Eye (tissue), 1 donor: Measurements from ENCODE around the gene ADAD2.
A peak's percentile ranks its signal among the peaks of the same experiment; 100 is the strongest.

Source experiments
- DNase-seq: peaks from one replicate; pipeline ENCODE4 v3.0.0-alpha.2; 2015

Gene ADAD2

DNA sequence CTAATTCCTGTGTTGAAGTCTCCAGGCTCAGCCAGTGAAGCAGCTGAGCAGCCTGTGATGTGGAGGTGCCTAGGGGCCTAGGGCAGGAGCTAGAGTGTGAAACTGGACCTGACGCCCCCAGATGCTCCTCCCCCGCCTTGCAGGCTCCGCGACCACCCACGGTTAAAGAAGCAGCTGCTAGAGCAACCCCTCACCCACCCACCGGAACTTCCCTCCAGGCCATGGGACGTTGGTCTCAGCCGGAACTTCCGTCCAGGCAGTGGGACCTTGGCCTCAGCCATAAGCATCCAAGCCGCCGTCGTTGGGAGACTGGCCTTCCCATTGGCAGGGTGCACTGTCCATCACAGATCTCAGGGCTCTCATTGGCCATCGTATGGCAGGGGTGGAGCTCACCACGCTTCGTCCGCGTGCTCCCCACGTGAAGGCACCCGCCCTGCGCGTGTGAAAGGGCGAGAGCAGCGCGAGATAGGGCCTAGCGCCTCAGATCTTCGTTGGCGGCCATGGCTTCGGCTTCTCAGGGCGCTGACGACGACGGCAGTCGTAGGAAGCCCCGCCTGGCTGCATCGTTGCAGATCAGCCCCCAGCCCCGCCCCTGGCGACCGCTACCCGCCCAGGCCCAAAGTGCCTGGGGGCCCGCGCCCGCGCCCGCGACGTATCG lies at the start of gene ADAD2:
ADAD2 (plus strand) TSS at position 427 of the 658 bp plus-strand sequence; CDS start at position 501, 74 bp downstream.
- DNase-seq: no peak

DNA sequence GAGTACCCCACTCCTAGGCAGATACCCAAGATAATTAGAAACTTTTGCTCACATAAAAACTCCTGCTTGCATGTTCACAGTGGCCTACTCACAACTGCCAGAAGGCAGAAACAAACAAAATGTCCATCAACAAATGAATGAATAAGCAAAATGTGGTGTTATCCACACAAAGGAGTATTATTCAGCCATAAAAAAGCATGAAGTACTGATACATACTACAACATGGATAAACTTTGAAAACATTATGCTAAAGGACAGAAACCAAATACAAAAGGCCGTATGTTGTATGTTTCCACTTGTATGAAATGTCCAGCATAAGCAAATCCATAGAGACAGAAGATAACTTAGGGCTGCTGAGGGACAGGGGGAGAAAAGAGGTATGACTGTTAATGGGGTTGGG lies 47.9 kb upstream of the ADAD2 start:
- no peak for DNase-seq

DNA sequence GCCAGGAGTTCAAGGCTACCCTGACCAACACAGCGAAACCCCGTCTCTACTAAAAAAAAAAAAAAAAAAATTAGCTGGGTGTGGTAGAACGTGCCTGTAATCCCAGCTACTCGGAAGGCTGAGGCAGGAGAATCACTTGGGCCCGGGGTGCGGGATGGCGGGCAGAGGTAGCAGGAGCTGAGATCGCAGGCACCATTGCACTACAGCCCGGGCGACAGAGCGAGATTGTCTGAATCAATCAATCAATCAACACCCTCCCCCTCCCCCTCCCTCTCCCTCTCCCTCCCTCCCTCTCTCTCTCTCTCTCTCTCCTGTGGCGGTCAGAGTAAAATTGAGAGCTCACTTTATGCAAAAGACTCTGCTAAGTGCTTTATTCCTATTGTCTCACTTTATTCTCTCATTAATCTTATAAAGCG lies 47.2 kb upstream of the ADAD2 start:
- DNase-seq: no peak

DNA sequence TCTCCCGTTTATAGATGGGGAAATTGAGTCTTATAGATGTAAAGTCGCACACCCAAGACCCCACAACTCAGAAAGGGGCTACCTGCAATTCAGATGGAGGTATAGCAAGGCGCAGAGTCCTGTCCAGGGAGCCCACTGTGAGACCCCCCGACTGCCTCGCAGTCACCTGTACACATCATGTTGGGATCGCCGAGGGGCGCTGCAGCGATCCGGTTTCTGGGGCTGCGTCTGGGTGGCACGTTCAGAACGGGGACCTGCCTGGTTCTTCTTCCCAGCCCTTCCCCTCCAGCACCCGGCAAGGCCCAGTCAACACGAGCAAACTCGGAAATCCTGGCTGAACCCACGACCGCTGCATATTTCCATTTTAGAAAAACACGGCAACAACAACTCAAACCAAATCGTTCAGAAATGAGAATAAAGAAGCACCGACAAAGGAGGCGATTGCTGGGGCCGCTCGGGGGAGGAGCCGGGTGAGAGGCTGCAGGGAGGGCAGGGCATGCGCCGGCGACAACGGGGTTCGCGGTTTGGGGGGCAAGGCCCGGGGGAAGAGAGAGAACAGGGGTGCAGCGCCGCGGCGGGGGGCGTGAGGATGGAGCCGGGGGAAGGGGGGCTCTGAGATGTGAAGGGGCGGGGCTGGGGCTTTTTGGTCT lies 46.6 kb upstream of the ADAD2 start:
- DNase-seq: peak; percentile 82

DNA sequence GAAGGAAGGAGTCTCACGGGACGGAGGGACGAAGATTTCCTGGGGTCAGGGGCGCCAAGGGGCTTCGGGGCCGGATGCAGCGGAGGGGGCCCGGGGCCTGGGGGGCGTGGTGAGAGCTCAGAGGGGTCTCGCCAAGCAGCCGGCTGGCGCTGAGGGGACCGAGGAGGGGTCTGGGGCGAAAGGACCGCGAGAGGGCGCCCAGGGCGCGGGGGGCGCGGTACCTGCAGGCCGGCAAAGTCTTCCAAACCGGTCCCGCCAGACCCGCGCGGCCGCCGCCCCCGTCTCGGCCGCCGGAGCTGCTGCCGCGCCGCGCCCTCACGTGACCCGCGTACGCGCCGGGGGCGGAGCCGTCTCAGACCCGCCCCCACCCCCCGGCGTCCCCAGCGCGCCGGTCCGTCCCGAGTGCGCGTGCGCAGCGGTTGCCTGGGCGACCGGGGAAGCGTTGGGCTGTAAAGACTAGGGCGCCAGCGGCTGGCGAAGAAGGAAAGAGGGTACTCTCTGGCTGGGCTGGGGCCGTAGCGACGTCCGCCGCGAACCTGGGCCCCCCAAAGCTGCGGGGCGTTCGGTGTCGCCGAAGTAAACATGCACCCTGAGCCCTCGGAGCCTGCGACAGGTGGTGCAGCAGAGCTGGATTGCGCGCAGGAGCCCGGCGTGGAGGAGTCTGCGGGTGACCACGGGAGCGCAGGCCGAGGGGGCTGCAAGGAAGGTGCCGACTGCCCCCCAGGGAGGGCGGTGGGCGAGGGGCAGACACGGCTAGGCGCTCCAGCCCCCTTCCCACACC lies 45.9 kb upstream of the ADAD2 start, which contains the start of the genes DNAAF1 and HSDL1:
DNAAF1 (plus strand) TSS at position 450 of the 781 bp plus-strand sequence; CDS start at position 583, 133 bp downstream.
HSDL1 (minus strand) TSS at position 319 of the 781 bp plus-strand sequence. CDS start 13,856 bp downstream, outside the sequence.
- DNase-seq: peak; percentile 97

DNA sequence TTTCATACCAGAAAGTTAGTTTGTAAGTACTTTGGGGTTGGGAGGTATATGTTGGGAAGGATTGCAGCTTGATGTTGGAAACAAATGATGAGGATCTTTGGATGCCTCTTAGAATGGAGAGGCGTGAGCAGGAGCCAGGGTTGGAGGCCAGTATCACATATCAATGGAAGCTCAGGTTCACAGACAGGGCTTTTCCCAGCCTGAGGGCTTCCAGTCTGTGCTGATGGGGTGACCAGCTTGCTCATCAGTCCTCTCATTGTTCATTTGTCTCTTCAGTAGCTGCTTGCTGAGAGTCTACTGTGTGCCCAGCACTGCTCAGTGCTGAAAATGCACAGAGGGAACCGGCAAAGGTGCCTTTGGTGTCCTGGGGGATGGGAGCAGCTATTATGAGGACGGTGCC lies 40.0 kb upstream of the ADAD2 start:
- no peak for DNase-seq

DNA sequence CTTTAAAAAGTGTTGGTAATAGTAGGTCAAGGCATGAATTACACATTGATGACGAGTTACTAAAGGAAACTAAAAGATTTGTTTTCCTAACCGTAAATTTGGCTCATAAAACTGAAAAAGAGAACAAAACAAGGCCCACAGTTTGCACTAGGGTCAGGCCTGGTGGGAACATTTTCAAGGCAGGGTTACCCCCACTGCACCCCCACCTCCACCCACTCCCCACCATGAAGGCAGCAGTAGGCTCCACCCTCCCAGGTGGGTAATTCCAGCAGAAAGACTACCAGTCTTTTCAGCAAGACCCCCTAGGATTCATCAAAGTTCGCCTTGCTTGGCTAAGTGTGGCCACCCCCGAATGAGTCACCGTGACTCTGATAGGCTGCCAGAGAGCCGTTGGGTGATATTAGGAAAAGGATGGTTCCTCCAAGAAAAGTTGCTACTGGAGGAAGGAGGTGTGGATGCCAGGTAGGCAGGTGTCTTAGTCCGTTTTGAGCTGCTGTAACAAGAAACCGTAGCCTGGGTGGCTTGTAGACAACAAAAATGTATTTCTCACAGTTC lies 37.2 kb upstream of the ADAD2 start:
- DNase-seq: no peak

DNA sequence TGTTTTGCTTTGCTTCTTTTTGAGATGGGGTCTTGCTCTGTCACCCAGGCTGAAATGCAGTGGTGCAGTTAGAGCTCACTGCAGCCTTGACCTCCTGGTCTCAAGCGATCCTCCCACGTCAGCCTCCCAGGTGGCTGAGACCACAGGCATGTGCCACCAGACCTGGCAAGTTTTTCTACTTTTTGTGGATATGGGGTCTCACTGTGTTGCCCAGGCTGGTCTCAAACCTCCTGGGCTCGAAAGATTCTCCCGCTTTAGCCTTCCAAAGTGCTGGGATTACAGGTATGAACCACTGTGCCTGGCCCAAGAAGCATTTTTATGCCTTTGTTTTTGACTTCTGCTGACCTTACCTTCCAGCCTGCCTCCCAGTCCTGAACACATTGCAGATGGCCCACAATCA lies 35.7 kb upstream of the ADAD2 start:
- DNase-seq: no peak

DNA sequence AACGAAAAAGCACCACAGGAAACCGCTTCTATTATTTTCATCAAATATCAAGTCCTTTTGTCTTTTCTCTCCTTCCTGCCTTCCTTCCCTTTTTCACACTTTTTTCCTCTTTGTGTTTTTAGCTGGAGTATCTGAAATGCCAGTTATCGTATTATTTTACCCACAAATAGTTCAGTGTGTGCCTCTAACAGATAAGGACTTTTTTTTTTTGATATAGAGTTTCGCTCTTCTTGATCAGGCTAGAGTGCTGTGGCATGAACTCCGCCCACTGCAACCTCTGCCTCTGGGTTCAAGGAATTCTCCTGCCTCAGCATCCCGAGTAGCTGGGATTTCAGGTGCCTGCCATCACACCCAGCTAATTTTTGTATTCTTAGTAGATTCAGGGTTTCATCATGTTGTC lies 35.2 kb upstream of the ADAD2 start:
- no peak for DNase-seq

DNA sequence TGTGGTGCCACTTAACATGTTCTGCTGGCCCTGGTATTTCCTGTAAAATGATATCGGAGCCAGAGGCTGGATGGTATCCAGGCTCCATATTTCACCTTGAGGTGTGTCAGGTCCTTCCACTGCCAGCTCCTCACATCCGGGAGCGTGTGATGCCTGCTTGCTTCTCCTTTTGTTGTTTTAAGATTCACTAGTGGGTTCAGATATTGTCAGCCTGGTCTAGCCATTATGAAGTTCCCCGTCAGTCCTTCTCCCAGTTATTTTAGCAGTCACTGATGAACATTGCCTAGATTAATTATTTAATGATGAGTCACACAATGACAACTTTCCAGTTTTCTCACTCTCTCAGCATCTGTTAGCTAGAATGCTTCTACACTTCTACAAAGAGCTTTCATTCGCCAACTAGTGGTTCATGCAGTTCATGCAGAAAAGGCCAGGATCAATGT lies 34.6 kb upstream of the ADAD2 start:
- no peak for DNase-seq

DNA sequence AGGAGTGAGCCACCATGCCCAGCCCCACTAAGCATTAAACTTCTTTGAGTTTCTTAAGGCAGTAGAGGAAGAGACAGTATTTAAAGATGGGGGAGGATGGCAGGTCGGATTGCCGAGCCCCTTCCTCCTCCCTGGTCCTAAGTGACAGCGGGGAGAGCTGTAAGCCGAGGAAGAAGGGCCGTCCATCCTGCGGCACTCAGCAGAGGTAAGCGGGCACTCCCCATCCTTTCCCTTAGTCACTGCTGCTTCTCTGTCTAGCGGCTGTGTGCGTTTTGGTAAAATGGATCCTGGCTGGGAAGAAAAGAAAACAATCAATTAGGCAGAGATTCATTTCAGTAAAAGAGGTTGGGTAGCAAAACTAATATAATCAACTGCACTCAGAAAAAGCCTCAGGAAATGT lies 31.9 kb upstream of the ADAD2 start:
- no peak for DNase-seq

DNA sequence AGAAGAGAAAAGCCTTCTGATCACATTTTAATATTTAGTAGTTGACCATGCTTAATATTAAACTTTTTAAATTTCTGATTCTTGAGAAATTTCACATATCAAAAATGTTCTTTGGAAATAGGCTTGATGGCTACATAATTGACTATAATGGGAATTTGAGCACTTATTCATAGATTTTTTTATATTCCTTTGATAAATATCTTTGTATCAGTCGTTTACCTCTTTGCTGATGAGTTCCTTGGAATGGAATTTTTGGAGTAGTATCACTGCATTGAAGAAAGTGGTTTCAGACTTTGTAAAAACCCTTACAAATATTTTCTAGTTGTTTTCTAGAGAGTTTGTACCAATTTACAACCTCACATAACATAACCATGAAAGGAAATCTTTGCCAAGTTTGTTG lies 31.2 kb upstream of the ADAD2 start:
- no peak for DNase-seq

DNA sequence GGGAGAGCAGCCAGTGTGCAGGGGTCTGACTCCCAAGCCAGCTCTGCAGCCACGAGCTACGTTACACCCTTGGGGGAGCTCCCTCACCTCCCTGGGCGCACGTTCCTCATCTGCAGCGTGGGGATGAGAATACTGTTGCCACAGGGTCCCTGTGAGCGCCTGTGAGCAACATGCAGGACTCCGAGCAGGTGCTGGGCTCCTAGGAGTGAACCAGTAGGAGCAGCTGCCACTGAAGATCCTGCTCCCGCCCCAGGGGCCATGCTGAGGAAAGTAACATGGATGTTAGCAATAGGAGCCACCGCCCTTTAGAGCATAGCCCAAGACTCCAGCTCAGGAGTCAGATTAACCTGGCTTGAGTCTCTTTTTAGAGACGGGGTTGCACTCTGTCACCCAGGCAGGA lies 29.9 kb upstream of the ADAD2 start:
- no peak for DNase-seq

DNA sequence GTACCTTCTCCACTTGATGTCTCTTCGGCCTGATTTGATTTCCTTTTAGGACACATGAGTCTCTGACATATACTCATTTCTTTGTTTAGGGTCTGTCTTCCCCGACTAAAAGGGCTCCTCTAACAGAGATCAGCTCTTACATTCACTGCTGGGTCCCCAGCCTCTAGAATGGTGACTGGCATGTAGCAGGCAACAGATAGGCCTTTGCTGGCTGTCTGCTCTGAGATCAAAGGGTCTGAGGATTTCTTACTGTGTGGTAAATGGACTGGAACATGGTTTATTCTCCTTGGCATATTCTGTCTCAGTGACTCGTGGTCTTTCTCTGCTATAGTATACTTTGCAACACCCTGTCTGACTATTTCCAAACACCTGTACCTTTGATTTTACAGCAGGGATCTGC lies 29.2 kb upstream of the ADAD2 start:
- no peak for DNase-seq

DNA sequence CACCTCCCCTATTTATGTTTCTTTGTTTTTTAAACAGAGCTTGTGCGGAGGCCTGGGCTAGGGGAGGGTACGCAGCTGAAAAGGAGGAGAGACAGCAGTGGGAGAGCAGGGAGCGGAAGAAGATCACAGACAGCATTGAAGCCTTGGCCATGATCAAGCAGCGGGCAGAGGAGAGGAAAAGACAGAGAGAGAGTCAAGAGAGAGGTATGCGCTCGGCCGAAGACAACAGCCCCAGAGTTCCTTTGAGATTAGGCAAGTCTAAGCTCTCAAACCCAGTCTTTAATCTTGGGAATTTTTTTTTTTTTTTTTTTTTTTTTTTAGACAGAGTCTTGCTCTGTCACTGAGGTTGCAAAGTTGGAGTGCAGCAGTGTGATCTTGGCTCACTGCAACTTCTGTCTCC lies 25.2 kb upstream of the ADAD2 start:
- no peak for DNase-seq

DNA sequence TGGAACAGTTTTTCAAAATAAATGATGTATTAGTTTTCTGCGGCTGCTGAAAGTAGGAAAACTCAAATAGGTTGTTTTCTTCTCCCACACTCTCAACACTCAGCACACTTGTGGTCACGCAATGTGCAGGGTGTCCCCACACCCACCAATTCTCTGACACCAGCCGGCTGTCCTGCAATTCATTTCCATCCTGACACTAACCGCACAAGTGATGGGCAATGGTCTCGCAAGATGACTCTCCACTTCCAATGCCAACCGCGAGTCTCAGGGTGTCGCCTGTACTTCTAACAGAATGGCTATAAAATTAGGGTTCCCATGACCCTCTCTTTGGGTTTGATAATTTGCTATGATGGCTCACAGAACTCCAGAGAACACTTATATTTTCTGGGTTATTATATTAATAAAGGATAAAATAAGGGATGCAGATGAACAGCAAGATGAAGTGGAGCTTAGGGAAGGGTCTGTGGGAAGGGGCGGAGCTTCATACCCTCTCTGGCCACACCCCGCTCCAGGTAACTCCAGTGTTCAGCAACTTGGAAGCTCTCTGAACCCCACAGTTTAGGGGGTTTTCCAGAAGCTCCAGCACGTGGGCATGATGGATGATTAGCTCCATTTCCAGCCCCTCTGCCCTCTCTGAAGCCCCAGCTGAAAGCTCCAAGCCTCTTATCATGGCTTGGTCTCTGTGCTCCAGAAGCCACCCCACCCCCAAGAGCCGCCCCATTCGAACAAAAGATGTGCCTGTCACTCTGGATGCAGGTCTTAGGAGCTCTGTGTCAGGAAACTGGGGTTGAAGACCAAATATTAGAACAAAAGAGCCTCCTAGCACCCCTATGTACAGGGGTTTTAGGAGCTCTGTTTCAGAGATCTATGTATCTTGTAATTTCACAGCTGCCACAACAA lies 23.9 kb upstream of the ADAD2 start:
- no peak for DNase-seq

DNA sequence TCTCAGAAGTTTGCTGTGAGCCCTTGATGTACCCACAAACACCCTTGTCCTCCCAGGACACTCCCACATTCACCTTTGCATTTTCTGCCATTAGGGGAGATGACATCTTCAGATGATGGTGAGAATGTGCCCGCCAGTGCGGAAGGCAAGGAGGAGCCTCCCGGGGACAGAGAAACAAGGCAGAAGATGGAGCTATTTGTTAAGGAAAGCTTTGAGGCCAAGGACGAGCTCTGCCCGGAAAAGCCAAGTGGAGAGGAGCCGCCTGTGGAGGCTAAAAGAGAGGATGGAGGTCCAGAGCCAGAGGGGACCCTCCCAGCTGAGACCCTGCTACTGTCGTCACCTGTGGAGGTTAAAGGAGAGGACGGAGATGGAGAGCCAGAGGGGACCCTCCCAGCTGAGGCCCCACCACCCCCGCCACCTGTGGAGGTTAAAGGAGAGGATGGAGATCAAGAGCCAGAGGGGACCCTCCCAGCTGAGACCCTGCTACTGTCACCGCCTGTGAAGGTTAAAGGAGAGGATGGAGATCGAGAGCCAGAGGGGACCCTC lies 21.1 kb upstream of the ADAD2 start:
- no peak for DNase-seq

DNA sequence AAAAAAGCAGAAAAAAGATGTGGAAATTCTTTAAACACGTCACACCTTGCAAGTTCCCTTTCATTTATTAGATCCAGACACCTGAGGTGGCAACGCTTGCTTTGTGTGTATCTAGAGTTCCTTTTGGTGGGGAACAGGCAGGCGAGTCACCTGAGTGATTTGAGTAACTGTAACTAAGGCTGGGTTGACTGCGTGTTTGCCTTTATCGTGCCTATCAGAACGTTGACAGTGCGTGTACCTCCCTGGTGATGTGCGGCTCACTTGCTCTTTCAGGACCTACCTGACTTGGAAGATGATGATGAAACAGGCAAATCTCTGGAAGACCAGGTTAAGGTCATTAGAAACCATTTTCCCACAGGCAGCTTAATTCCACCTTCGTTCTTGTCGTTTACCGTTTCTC lies 16.6 kb upstream of the ADAD2 start:
- DNase-seq: no peak

DNA sequence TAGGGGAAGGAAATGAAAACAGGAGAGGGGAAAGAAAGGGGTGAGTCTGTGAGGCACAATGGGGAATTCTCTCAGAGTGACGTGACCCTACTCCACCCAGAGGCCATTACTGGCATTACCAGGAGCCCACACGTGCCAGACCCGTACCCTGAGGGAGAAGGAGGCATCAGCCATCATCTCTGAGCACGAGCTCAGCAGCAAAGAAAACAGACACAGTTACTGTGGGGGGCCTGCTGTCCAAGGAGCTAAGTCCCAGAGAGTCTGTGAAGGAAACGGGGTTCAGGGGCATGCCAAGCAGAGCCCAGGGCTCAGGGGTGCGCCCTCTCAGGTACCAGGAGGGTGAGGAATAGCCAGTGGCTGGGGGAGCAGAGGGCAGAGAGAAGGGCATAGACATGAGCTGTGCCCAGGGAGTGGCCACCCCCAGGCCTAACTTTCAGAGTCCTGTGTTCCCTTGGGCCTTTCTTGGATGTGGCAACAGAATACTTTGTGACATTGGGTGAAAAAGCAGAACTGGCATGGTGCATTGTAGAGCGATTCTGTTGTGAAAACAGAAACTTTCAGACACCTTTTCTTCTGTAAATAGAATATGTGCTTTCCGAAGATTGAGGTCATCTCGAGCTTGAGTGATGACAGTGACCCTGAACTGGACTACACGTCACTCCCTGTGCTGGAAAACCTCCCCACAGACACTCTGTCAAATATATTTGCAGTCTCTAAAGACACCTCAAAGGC lies 15.4 kb upstream of the ADAD2 start:
- DNase-seq: peak; percentile 80

DNA sequence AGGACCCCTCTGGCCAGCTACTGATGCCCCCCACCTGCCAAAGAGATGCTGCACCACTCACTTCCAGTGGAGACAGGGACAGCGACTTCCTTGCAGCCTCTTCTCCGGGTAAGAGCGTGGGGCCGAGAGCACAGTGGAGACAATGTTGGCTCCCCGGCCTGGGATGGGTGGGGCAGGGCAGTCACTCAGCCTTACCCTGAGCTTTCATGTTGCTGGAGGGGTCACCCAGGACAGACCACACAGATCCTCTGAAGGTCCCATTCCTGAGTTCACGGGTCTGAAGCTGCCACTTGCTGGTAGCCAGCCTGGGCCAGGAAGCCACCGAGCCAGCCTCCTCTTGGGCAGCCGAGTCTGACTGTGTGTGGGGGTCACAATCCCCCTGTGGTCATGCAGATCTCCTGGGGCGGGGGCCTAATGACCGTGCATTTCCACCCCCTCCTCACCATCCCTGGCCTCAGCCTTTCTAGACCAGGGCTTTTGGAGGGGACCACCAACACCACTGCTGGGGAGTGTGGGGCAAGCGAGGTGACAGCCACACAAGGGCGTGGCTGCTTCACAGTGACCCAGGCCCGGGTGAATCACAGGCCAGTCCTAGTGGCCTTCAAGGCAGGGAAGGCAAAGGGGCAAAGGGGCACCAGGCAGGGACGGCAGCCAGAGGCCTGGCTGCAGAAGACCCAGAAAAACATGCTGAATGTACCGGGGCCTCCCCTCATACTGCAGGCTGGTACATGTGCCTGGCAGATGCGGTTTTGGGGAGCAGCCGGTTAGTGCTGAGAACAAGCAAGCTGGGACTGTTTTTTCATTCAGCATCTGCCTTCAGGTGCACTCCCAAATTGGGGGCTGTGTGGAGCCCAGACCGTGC lies 14.5 kb upstream of the ADAD2 start:
- DNase-seq: no peak
